OCI-LY3 (cell line): ENCODE measurements around the gene METTL16.

ENCODE experiments used
- H2AFZ ChIP-seq: fragments of 200-600, 300-600 bp; shearing (Covaris generic); 2 replicates; pipeline ENCODE4 v1.6.0; 2014; ENCODE audit warnings: antibody characterized with exemption, low read depth, low read length
- H3K27ac ChIP-seq: fragments of 200-600, 300-600 bp; sonication (generic); 2 replicates; pipeline ENCODE4 v1.5.1; 2014; ENCODE audit warnings: mild to moderate bottlenecking, low read length, moderate library complexity, mixed read lengths
- H3K27me3 ChIP-seq: fragments of 200-600, 300-600 bp; sonication (generic); 2 replicates; pipeline ENCODE4 v1.6.1; 2014; ENCODE audit warnings: low read depth, low read length, mixed read lengths
- H3K36me3 ChIP-seq: fragments of 200-600, 300-600 bp; sonication (generic); replicated peaks from 2 replicates; pipeline ENCODE3; 2014; ENCODE audit warnings: low read depth, low read length, mixed read lengths
- H3K4me1 ChIP-seq: fragments of 300-600, 200-600 bp; sonication (generic); 2 replicates; pipeline ENCODE4 v1.6.1; 2014; ENCODE audit warnings: low read length, mixed read lengths
- H3K4me2 ChIP-seq: fragments of 200-600, 300-600 bp; sonication (generic); 2 replicates; pipeline ENCODE4 v1.6.1; 2014; ENCODE audit warnings: low read length, mixed read lengths
- H3K4me3 ChIP-seq: fragments of 300-600, 200-600 bp; sonication (generic); 2 replicates; pipeline ENCODE4 v1.5.1; 2014; ENCODE audit warnings: antibody characterized with exemption, mild to moderate bottlenecking, low read length, moderate library complexity
- H3K79me2 ChIP-seq: fragments of 300-600, 200-600 bp; shearing (Covaris generic); 2 replicates; pipeline ENCODE4 v1.6.1; 2014; ENCODE audit warnings: mild to moderate bottlenecking, low read length, mixed read lengths
- H3K9ac ChIP-seq: fragments of 300-600, 200-600 bp; shearing (Covaris generic); 2 replicates; pipeline ENCODE4 v1.6.0; 2014; ENCODE audit warnings: mild to moderate bottlenecking, low read length, moderate library complexity
- H3K9me3 ChIP-seq: fragments of 200-600, 300-600 bp; shearing (Covaris generic); 2 replicates; pipeline ENCODE4 v1.6.1; 2014; ENCODE audit warnings: low read length, mixed read lengths; ENCODE audit not compliant: insufficient read depth
- H4K20me1 ChIP-seq: fragments of 200-600, 300-600 bp; sonication (generic); 2 replicates; pipeline ENCODE4 v1.6.1; 2016; ENCODE audit warnings: low read length, mixed read lengths; ENCODE audit not compliant: insufficient read depth
- EZH2phosphoT487 ChIP-seq: fragments of 200-600 bp; shearing (Covaris generic); IDR thresholded peaks from 2 replicates; pipeline ENCODE4 v1.6.1; 2018; ENCODE audit warnings: antibody characterized with exemption, mixed run types, low read depth
- TF ChIP-seq, protein P1 (sequence below): fragments of 200-600, 300-600 bp; sonication (generic); IDR thresholded peaks from 2 replicates; pipeline ENCODE4 v1.5.1; 2014; ENCODE audit warnings: antibody characterized with exemption, low read length, low read depth

The METTL16 gene

DNA sequence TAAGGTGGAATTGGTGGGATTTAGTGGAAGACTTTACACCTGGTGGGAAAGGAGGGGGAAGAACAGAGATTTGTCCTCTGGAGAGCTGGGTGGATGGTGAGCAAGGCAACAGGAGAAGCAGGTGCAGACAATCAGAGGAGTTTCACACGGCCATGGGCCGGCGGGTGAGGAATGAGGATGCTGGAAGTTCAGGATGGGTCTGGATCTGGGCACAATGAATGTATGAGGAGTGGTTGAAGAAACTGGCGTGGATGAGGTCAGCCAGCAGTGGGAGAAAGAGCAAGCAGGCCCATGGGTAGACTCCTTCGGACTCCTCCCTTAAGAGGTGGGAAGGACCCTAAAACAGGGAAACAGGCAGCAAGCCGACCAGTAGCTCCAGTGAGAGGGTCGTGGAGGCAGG is 100.7 kb downstream of the METTL16 start:
- no peaks in the 10 kb centered on the region for H3K9me3 ChIP-seq
- H4K20me1 ChIP-seq, result no peaks in the 10 kb centered on the region
- no peak overlapping the region for H3K4me2 ChIP-seq
- no peak overlapping the region for H3K9ac ChIP-seq
- H3K27ac ChIP-seq, result no peak overlapping the region
- TF ChIP-seq EZH2phosphoT487, result no peak
- TF ChIP-seq, protein P1, sequence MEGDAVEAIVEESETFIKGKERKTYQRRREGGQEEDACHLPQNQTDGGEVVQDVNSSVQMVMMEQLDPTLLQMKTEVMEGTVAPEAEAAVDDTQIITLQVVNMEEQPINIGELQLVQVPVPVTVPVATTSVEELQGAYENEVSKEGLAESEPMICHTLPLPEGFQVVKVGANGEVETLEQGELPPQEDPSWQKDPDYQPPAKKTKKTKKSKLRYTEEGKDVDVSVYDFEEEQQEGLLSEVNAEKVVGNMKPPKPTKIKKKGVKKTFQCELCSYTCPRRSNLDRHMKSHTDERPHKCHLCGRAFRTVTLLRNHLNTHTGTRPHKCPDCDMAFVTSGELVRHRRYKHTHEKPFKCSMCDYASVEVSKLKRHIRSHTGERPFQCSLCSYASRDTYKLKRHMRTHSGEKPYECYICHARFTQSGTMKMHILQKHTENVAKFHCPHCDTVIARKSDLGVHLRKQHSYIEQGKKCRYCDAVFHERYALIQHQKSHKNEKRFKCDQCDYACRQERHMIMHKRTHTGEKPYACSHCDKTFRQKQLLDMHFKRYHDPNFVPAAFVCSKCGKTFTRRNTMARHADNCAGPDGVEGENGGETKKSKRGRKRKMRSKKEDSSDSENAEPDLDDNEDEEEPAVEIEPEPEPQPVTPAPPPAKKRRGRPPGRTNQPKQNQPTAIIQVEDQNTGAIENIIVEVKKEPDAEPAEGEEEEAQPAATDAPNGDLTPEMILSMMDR, result no peak
- no peak overlapping the region for H3K4me3 ChIP-seq
- H3K36me3 ChIP-seq, result peaks cover 13% of the 10 kb centered on the region
- H3K4me1 ChIP-seq, result no peaks in the 10 kb centered on the region
- no peaks in the 10 kb centered on the region for H3K79me2 ChIP-seq
- H2AFZ ChIP-seq, result no peak overlapping the region
- H3K27me3 ChIP-seq, result no peaks in the 10 kb centered on the region

DNA sequence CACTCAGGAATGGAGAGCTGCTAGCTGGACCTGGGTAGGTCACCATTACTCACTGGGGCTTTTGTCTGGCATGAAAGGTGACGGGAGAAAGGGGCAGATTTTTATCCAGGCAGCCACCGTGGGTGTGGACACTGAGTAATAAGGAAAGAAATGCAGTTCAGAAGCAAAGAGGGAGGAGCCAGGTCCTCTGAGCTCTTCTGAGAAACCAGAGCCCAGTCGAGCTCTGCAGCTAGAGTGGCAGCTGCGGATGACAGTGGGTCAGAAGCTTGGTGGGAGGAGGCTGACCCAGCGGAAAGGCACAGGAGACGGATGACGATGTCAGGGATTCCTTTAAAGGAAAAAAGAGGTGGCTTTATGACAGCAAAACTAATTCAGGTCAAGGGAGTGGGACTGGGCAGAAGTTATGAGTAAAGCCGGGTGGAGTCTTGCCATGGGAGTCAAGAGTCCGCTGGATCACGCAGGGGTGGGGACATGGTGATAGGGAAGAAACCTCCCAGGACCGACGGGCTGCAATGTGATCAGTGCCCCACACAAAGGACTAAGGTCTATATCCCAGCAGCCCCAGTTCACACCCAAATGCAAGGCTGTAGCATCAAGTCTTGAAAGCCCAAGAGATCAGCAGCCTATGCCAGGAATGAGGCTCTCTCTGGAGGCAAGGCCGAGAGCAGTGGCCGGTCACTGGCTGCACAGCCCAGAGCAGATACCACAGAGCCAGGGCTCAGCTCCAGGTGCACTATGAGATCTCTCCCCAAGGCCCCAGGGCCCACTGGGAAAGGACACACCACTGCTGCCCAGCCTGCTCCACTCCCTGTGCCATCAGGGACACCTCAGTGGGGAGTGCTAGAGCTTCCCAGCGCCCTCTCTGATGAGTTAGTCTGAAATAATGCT is 104.5 kb downstream of the METTL16 start:
- Histone ChIP-seq H3K36me3 (peaks cover 5% of the 10 kb centered on the region), H3K4me3 (no peak overlapping the region), H3K4me2 (no peak overlapping the region), H3K27me3 (no peaks in the 10 kb centered on the region), H3K9me3 (no peaks in the 10 kb centered on the region), H3K9ac (no peak overlapping the region), H3K4me1 (peaks cover 4% of the 10 kb centered on the region), H3K79me2 (no peaks in the 10 kb centered on the region), H3K27ac (no peak overlapping the region), H4K20me1 (no peaks in the 10 kb centered on the region), H2AFZ (no peak overlapping the region)
- TF ChIP-seq, protein P1, result no peak
- no peak for TF ChIP-seq EZH2phosphoT487

DNA sequence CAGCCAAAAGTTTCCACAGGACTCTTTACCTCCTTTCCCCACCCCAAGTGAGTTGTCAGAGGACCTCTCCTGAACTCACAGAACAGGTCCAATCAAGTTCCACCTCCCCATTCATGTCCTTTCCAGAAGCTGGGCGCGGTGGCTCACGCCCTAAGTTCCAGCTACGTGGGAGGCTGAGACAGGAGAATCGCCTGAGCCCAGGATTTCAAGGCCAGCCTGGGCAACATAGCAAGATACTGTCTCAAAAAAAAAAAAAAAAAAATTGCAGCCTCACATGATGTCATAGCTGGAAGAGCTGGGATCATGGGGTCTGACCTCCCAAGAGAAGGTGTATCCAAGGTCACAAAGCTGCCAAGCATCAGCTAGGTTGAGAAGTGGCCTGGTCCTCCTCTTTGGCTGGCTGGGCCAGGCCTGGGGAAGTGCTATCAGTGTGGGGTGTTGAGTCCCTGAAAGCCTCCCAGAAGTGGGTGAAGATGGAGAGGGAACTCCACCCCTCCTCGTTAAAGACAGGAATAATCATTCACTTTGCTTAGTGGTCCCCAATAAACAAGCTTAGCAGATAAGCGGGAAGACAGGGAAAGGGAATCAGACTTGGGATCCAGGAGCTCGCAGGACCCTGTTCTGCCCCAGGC is 105.3 kb downstream of the METTL16 start:
- H3K79me2 ChIP-seq, result no peaks in the 10 kb centered on the region
- no peak overlapping the region for H3K4me2 ChIP-seq
- no peak overlapping the region for H3K9ac ChIP-seq
- no peaks in the 10 kb centered on the region for H4K20me1 ChIP-seq
- no peaks in the 10 kb centered on the region for H3K9me3 ChIP-seq
- H2AFZ ChIP-seq, result no peak overlapping the region
- H3K27me3 ChIP-seq, result no peaks in the 10 kb centered on the region
- peaks cover 4% of the 10 kb centered on the region for H3K4me1 ChIP-seq
- no peak overlapping the region for H3K4me3 ChIP-seq
- TF ChIP-seq, protein P1, result no peak
- TF ChIP-seq EZH2phosphoT487, result no peak
- peaks cover 5% of the 10 kb centered on the region for H3K36me3 ChIP-seq
- H3K27ac ChIP-seq, result no peak overlapping the region

DNA sequence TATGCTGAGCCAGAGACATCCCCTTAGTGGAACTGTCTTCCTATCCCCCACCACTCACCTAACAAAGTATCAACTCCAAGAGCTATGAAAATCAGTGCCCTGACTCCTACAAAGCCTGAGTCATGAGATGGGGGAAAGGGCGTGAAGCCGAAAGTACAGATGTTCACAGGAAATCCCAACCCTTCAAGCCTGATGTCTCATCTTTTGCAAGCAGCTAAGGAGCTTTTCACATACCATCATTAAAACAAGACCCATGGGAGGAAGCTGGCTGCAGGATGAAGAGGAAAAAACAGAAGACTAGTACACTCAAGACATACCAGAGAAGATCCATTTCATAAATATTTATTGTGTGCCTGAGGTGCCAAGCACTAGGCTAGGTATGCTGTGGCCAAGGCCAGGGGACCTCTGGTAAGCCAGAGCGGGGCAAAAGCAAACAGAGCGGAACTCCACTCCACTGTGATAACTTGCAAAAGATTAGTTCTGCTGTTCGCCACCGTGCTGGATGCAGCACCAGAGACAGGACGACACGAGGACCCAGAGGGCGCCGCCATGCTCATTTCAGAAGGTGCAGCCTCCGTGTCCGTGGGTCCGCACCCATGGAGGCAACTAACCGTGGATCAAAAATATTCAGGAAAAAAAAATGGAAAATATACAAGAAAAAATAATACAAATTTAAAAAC is 106.3 kb downstream of the METTL16 start:
- TF ChIP-seq, protein P1, result no peak
- no peak for TF ChIP-seq EZH2phosphoT487
- peaks cover 3% of the 10 kb centered on the region; the same call in 1 of the 2 replicates for H3K79me2 ChIP-seq
- no peak overlapping the region for H2AFZ ChIP-seq
- H3K4me2 ChIP-seq, result no peak overlapping the region
- no peak overlapping the region for H3K27ac ChIP-seq
- H3K9me3 ChIP-seq, result no peaks in the 10 kb centered on the region
- H4K20me1 ChIP-seq, result no peaks in the 10 kb centered on the region
- no peaks in the 10 kb centered on the region for H3K27me3 ChIP-seq
- H3K9ac ChIP-seq, result no peak overlapping the region
- H3K36me3 ChIP-seq, result no peaks in the 10 kb centered on the region
- no peak overlapping the region for H3K4me3 ChIP-seq
- peaks cover 4% of the 10 kb centered on the region for H3K4me1 ChIP-seq
